Epithelial cell of proximal tubule (primary cell): ENCODE results near the gene ZNF668. TPM values are rescaled to one million over a fixed set of nuclear protein-coding genes. Genes with fewer than 3 reads are reported as not detected.
"Not testable (repeated sequence)": the region's sequence is repeated elsewhere in the genome, so short reads cannot be mapped to it uniquely, and the experiment has no call there.

Experiments
- DNase-seq: peaks from one replicate; pipeline ENCODE4 v3.0.0-alpha.2; 2011; ENCODE audit warnings: low read depth
- H3K4me3 ChIP-seq: 2 replicates; pipeline ENCODE4 v1.5.1; 2011; ENCODE audit warnings: low read depth, mild to moderate bottlenecking, low read length
- total RNA-seq: library from RNA; depleted of rRNA; stranded (reverse); fragments of >200 nt; gene quantifications from 2 replicates; pipeline ENCODE4 v1.2.3, GENCODE V29; 2015
- TF ChIP-seq, protein P1 (sequence below): conservative IDR thresholded peaks from 2 replicates; pipeline ENCODE4 v1.5.1; 2012; ENCODE audit warnings: low read depth, mild to moderate bottlenecking, low read length

The ZNF668 gene
- total RNA-seq, 1 donor from 2014 or later, result 11.1 TPM

DNA sequence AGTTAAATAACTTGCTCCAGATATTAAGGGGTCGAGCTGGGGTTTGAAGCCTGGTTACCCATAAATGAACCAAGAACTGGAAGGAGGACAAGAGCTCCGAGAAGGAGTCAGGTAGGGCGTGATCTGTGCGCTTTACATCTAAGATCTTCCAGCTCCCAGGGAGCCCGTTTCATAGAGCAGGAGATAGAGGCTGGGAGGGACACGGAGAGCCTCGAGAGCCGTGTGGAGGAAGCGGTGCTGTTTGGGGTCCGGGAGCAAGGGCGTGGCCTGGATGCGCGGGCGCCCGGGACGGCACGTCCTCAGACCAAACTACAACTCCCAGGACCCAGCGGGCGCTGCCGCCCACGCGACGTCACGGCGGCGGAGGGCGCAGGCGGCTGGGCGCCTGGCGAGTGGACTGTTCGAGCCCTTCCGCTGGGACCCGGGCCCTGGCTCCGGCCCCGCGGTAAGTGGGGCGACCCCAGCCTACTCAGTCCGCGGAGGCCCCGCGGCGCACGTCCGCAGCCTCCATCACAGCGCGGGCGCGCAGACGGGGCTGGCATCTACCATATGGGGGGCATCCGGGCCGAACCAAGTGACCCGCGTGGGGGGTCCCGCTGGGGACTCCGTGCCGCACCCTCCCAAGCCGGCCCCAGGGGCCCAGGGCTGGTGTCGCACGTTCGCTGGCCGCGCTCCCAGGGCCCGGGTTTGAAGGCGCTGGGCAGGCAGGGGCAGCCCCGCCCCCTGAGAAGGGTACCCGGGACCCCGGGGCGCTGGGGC lies 34.2 kb upstream of the ZNF668 start, which contains the start of gene BCKDK:
BCKDK (plus strand) TSS at position 352 of the 759 bp plus-strand sequence. CDS start 838 bp downstream, outside the sequence.
- no peak for DNase-seq
- H3K4me3 ChIP-seq, result peak within 1 kb of the TSS; percentile 87
- TF ChIP-seq, protein P1, sequence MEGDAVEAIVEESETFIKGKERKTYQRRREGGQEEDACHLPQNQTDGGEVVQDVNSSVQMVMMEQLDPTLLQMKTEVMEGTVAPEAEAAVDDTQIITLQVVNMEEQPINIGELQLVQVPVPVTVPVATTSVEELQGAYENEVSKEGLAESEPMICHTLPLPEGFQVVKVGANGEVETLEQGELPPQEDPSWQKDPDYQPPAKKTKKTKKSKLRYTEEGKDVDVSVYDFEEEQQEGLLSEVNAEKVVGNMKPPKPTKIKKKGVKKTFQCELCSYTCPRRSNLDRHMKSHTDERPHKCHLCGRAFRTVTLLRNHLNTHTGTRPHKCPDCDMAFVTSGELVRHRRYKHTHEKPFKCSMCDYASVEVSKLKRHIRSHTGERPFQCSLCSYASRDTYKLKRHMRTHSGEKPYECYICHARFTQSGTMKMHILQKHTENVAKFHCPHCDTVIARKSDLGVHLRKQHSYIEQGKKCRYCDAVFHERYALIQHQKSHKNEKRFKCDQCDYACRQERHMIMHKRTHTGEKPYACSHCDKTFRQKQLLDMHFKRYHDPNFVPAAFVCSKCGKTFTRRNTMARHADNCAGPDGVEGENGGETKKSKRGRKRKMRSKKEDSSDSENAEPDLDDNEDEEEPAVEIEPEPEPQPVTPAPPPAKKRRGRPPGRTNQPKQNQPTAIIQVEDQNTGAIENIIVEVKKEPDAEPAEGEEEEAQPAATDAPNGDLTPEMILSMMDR, result no peak

DNA sequence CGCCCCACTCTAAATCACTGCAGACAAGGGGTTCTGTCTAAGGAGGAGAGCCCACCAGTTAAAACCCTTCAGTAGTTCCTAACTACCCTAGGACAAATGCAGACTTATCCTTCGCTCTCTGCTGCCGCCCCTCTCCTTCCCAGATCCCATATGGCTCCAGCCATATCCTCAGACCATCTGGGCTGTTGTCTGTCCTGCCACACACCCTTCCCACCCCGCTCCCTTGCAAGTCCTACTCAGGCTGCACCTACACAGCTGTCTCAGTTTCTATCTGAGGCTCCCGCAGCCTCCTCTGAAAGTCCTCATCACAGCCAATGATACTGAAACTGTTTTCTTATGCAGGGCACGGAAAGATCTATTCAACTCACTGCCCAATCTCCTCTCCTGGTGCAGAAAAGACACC lies 33.4 kb upstream of the ZNF668 start:
- no peak for DNase-seq
- TF ChIP-seq, protein P1, result no peak
- no peak overlapping the region for H3K4me3 ChIP-seq

DNA sequence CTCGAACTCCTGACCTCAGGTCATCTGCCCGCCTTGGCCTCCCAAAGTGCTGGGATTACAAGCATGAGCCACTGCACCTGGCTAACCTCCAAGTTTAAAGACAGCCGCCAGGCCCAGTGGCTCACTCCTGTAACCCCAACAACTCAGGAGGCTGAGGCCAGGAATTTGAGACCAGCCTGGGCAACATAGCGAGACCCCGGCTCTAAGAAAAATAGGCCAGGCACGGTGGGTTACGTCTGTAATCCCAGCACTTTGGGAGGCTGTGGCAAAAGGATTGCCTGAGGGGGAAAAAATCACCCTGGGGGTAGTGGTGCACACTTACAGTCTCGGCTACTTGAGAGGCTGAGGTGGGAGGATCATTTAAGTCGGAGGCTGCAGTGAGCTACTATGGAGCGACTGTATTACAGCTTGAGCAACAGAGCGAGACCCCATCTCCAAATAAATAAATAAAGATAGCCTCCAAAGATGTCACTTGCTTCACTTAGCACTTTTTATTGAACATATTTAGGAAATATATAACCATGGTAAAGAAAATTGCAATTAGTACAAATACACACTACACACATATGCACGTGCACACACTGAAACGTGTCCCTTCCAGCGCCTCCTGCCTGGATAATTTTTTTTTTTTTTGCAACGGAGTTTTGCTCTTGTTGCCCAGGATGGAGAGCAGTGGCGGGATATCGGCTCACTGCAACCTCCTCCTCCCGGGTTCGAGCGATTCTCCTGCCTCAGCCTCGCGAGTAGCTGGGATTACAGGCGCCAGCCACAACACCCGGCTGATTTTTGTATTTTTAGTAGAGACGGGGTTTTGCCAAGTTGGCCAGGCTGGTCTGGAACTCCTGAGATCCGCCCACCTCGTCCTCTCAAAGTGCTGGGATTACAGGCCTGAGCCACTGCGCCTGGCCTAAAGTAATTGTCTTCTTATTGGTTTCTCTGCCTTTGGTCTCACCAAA lies 32.7 kb upstream of the ZNF668 start:
- no peak overlapping the region for H3K4me3 ChIP-seq
- TF ChIP-seq, protein P1, result no peak
- no peak for DNase-seq

DNA sequence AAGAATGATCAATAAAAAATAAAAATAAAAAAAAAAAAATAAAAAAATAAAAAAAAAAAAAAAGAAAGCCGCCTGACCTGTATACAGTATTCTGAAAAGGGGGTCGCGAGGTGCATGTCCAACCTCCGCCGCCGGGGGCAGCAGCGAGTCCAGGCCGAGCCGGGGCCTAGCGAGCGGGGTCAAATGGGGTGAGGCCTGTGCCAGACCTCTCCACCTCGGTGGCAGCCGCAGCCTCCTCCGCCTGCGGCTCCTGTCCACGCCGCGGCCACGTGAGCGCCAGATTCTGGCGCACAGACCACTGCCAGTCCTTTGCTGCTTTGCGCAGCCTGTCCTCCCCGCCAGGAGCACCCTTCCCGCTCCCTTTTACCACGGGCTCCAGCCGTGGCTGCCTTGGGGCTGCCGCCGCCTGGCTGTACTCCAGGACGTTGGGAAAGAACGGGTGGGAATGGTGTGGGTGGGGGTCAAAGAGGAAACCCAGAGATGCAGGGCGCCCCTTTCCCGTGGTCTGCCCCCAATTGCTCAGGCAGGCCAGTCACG lies 31.7 kb upstream of the ZNF668 start:
- TF ChIP-seq, protein P1, result peak; percentile 71
- peak overlapping the region; percentile 18 for H3K4me3 ChIP-seq
- no peak for DNase-seq

DNA sequence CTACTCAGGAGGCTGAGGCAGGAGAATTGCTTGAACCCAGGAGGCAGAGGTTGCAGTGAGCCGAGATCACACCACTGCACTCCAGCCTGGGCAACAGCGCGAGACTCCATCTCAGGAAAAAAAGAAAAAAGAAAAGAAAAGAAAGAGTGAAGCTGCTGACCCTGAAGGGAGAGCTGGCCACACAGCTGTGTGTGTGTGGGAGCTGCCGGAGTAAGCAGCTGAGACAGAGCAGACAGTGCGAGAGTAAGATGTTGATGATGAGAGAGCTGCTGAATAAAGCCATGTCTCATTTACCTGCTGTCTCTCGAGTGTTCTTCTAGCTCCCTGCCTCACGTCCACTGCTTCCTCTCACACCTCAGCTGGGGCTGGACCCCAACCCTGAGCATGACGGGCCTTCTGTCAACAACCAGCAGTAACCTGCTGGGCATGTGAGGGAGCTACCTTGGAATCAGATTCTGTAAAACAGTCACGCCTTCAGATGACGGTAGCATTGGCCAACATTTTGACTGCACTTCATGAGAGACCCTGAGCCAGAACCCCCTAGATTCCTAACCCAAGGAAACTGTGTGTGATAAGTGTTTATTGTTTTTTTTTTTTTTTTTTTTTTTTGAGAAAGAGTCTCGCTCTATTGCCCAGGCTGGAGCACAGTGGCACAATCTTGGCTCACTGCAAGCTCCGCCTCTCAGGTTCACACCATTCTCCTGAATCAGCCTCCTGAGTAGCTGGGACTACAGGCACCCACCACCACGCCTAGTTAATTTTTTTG lies 27.0 kb upstream of the ZNF668 start:
- H3K4me3 ChIP-seq, DNase-seq: not testable (repeated sequence)

DNA sequence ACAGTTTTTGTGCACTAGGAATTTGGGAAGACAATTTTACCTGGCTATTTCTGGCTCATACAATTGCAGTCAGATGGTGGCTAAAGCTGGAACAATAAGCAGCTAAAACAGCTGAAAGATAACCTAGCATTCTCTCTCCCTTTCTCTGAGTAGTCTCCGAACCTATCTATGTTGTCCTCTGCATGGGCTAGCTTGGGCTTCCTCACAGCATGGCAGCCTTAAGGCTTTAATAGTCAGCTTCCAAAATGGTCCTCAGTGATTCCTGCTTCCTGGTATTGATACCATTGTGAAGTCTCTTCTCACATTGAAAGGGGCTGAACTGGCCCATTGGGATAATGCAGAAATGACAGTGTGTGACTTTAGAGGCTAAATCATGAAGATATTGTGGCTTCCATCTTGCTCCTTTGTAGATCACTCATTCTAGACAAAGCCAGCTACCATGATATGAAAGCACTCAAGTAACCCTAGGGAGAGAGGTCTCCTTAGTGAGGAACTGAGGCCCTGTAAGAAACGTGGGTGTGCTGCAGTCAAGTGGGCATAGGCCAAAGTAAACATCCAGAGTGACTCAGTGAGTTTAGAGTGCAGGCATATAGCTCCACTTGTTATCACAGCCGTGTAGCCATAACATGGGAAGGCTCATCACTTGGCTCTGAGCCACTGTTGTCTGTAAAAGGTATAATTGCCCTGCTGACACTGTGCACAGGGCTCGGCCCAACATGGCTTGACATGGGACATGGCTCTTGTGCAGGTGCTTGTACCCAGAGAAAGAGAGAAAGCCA lies 26.0 kb upstream of the ZNF668 start:
- no peak overlapping the region for H3K4me3 ChIP-seq
- DNase-seq, result no peak
- TF ChIP-seq, protein P1, result no peak
